Erythroblast (primary cell): ENCODE data around the gene RIMBP3B.
"Not testable (repeated sequence)": the region's sequence is repeated elsewhere in the genome, so short reads cannot be mapped to it uniquely, and the experiment has no call there.

ENCODE experiments used
- GATA1 ChIP-seq: IDR thresholded peaks from 2 replicates; pipeline ENCODE4 v1.6.1; 2011; ENCODE audit warnings: low read depth, mild to moderate bottlenecking, control low read depth, low read length, moderate library complexity
- POLR2A ChIP-seq: IDR thresholded peaks from 2 replicates; pipeline ENCODE4 v1.6.1; 2011; ENCODE audit warnings: mild to moderate bottlenecking, low read length

GRCh38 chr22:21394613-21395012 is 11.1 kb downstream of the RIMBP3B start:
- TF ChIP-seq POLR2A, GATA1: not testable (repeated sequence)
